GM12874 (cell line): Measurements from ENCODE around the gene RPRD1B.

ENCODE experiments used
- CTCF ChIP-seq: IDR thresholded peaks from 2 replicates; pipeline ENCODE4 v1.5.1; 2011; ENCODE audit warnings: low read depth, mild to moderate bottlenecking, control low read depth, low read length, moderate library complexity; ENCODE audit not compliant: insufficient read depth

Gene RPRD1B

DNA sequence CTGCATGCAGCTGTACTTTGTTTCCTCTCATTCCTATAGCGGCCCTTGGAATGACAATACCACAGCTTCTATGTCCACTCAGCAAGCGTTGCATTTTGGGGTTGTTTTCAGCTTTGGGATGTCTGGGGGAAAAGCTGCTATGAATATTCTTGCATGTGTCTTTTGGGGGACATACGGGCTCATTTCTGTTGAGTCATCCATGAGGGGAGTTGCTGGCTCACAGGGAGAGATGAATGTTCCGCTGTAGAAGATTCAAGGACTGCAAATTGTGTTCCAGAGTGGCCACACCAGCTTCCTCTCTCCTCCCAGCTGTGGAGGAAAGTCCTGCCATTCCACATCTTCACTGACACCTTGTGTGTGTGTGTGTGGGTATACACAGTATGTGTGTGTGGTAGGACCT, 88.2 kb downstream of the RPRD1B start:
- no peak for TF ChIP-seq CTCF

DNA sequence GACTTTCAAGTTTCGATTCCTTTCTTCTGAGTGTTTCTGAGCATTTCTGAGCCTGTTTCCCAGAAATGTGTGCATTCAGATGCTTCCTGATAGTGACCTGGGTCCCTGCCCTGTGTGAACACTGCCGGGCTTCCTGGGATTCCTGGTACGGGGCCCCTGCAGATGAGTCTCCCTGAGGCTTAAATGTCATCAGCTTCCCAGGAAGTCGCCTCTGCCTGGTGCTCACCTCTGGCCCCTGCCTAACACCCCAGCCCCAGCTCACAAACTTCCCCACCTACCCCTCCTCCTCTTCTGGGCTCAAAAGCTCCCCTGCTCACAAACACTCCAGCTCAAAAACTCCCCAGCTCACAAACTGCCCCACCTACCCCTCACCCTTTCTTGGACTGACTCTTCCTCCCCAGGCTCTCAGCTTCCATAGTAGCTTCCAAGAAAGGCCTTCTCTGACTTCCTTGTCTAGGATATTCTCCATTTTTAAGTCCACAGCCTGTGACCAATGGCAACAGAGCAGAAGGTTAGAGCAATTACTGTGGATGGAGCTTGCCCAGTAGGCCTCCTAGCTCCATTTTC, 89.6 kb downstream of the RPRD1B start:
- TF ChIP-seq CTCF: no peak

GRCh38 chr20:38125157-38126056, 91.9 kb downstream of the RPRD1B start:
- TF ChIP-seq CTCF: no peak

DNA sequence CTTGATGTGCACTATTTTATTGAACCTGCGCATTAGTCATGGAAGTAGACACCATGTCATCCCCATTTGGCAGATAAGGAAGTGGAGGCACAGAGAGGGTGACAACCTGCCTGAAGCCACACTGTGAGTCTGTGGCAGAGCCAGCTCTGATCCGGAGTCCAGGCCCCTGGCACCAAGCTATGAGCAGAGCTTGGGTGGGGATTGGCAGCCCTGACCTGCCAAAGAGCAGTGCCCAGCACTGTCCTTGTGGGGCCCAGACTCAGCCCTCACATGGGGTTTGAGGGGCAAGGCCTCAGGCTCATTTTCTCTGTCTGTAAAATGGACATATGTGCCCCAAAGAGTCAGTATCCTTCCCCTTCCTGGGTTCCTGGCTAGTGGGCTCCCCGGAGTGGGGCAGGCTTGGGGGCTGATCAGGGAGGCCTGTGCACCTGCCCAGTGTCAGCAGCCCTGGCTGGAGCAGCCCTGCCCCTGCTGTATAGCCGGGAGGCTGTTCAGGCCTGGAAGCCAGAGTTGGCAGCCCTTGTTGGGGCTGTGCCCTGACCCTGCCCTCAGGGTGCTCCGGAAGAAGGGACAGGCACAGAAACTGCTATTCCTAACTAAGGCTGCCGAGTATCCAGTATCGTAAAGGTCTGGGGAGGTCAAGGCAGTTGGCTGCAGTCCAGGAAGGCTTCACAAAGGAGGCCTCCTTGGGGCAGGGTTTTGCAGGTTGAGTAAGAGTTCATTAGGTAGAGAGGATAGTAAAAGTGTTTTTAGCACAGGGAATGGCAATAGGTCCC, 92.8 kb downstream of the RPRD1B start:
- TF ChIP-seq CTCF: no peak

- no peak for TF ChIP-seq CTCF
Observed at GRCh38 chr20:38126932-38127621, 93.5 kb downstream of the RPRD1B start.

GRCh38 chr20:38127920-38128528, 94.5 kb downstream of the RPRD1B start:
- no peak for TF ChIP-seq CTCF

DNA sequence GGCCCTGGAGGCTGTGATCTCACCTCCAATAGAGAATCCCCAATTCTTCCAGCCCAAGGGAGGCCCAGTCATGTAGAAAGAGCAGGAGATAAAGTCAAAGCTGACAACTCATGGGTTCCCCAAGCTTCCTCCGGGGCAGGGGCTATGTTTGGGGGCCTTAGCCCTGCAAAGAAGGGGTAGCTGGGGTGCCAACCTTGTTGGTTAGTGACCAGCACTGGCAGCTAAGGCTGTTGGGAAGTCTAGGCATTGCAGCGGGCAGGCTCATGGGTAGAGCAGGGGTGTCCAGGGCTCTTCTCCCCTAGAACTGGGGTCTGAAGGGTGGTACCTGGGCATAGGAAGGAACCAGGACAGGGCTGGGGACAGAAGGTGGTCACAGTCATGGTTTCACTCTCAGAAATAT, 95.1 kb downstream of the RPRD1B start:
- no peak for TF ChIP-seq CTCF
